ENCODE results near the gene CEACAM5.
"Not testable (repeated sequence)": the region's sequence is repeated elsewhere in the genome, so short reads cannot be mapped to it uniquely, and the experiment has no call there.

GRCh38 chr19:41709516-41709915 is 1.1 kb downstream of the CEACAM5 start:
- not testable (repeated sequence) for TF ChIP-seq EP300, CTCF (IDR thresholded peaks at IDR 0.05)
